ENCODE measurements around the gene P2RY6.

P2RY6 gene

DNA sequence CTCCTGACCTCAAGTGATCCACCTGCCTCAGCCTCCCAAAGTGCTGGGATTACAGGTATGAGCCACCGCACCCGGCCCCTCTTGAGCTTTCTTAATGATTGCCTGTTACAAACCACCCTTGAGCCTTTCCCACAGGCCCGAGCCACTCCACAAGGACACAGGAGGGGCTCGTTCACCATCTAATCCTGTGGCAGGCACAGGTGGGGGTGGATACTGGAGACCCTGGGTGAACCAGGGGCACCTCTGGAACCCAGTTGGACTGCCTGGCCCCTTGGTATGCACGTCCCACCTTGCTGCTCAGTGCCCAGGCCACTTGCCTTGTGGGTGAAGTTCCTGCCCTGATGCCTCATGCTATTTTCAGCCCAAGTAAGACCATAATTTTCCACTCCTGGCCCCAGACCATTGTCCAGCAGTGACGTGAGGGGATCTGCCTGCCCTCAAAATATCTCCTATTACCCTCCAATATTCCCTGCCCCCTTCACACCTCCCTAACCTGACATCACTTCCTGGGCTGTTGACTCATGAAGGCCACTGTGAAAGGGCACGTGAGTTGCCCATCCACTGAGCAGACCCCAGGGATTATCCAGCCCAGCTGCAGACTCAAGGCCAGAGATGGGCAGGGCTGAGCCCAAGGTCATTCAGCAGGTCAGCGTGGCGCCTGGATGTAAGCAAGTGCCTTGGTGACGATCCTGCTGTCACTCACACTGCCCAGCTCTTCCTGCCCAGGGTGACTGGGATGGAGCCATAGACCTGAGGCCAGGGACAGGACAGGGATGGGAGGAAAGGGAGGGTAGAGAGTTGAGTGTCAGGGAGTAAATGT is 34.5 kb upstream of the P2RY6 start:
- no peak for DNase-seq

DNA sequence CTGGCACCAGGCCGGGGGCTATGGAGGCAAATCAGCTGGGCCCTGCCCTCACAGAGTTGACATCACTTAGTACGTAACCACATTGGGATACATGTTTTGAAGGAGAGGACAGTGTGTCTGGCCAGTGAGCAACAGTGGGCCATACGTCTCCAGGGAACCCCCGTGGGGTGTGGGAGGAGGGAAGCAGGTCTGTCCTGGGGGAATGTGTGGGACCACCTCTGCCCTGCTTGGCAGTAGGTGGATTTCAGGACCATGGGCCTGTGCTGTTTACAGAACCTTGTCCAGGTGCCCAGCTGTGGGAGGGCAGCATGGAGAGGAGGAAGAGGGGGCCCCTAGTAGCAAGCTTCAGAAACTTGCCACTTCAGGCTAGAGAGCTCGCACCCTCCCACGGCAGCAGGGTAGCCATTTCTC is 33.0 kb upstream of the P2RY6 start:
- DNase-seq: no peak

DNA sequence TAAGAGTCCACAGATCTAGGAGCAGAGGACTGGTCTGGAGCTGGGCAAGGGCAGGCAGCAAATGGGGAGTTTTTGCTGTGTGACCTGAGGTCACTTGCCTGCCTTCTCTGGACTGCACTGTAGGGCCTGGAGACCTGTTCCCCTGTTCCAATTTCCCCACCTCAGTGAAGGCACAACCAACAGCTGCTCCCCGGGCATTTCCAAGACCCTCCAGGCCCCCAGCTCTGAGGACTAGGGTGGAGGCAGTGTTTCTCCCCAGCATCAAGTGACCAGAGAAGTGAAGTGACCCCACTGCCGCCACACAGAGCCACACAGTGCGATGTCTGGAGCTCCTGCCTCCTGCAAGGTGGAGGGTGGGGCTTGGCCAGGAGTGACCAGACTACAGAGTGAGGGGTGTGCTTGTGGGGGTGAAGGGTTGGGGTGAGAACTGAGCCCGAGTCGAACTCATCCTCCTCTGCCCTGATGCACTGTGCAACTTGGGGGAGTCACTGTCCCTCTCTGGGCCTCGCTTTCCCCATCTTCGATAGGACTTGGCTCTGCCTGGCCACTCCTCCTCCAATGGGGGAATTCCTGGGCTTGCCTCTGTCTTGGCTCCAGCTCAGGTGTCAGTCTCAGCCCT is 32.5 kb upstream of the P2RY6 start:
- no peak for DNase-seq

DNA sequence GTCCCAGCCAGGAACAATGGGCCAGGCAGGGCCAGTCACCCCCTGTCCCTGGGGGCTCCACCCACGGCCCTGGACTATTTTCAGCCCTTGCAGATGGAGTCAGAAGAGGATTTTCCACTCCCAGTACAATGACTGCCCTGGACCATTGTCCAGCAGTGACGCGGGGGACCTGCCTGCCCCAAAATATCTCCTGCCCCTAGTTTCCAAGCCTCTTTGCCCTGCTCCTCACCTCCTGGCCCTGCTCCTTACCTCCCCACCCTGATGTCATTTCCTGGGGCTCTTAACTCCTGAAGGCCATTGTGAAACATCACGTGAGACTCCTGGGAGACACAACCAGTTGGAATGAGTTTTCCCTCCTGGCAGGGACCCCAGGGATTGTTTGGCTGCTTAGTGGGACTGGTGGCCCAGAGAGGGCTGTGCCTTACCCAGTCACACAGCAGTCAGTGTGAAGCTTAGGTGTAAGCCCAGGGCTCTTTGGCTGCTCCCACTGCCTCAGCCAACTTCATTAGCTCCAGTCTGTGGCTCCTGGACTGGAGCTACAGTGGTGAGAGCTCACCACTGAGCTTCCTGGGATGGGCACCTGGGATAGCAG is 31.9 kb upstream of the P2RY6 start:
- DNase-seq: no peak

DNA sequence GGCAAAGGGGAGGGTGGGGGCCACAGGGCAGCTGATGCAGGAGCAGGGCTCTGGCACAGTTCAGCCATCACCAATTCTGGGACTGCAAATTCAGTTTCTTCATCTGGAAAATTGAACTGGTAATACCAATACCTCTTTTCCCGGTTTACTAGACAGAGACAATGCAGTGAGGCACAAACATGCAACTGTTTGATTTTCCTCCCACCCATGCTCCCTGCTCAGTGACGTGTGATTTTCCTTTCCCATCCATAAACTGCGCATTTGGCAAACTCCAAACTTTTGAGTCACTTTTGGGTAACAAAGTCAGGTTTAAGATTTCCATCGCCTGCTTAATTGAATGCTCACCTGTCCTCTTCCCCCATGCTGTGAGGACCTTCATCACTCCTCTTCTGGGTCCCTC is 30.8 kb upstream of the P2RY6 start:
- no peak for DNase-seq

DNA sequence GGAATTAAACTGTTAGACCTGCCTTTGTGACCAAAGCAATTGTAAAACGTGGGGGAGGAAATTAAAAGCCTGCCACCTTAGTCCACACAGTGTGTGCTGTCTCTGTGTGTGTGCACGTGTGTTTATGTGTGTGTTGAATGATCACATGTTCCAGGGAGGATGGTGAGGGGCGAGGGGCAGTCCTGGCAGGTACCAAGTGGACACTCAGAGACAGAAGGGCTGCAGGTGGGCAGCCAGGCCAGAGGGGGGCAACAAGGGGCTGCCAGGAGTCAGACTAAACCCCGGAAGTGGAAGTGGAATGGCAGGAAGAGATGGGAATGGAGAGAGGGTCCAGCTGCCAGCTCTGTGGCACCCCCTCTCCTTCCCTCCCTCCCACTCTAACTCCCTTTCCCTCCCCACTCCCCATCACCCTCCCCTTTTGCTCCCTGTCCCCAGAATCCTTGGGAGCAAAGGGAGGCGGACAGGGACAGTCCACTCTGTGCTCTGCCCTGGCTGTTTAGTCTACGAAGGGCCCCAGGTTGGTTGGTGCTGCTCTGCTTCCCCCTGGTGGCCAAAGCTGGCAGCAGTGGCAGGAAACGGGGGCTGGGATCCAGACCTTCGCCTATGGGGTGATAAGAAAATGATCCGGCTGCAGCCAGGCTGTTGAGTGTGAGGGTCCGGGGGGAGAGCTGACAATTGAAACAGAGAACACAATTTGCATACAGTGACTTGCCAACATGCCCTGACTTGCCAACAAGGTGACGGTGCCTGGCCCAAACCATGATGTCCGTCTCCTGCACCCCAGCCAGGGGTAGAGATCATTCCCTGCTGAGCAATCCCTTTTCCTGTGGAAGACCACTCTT is 29.7 kb upstream of the P2RY6 start:
- DNase-seq: peak; percentile 45 to 47

DNA sequence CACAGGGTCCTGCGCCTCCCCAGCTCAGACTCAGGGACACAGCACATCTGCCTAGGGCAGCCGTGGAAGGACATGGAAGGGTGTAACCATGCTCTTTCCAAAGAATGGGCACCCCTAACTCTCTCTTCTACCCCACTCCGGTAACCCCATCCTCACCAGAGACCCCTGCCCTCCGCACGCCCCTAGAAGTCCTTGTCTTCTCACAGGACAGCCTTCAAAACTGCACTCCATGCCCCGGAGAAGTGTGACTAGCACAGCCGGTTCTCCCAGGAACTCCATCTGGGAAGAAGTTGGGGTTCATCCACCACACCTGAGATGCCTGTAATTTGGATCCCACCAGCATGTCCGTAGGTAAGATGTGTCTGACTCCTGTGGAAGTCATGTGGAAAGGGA is 29.0 kb upstream of the P2RY6 start:
- DNase-seq: no peak

DNA sequence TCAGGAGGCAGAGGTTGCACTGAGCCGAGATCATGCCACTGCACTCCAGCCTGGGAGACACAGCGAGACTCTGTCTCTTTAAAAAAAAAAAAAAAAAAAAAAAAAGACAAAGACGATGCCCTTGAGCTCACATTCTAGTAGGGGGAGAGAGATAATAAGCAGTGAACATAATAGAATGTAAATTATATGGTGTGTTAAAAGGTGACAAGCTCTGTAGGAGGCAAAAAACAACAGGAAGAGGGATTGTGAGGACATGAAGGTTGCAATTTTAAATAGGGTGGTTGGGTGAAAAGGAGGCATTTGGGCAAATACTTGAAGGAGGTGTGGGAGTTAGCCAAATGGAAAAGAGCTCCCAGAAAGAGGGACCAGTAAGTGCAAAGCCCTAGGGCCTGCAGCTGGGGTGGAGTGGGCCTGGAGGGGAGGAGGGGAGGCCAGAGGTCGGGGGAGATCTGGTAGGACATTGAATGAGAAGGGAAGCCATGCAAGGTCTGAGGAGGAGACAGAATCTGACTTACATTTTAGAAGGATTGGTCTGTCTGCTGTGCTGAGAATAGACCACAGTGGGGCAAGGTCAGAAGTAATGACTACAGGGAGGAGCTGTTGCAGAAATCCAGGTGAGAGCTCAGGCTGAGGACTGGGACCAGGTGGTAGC is 27.4 kb upstream of the P2RY6 start:
- no peak for DNase-seq

DNA sequence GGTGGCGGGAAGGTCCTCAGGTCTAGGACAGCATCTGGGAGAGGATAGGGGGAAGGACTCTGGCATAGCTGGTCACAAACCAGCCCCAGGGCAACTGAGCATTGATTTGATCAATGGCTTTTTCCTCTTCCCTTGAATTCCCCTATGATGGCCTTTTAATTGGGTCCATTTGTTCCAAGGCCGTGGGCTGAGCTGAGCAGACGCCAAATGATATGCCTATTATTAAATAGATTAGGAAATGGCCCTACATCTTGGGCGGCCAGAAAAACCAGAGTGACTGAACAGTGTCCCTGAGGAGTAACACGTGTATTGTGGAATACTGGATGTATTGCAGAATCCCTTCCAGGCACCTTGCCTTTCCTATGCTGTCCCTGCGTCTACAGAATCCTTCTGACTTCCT is 26.7 kb upstream of the P2RY6 start:
- DNase-seq: no peak

DNA sequence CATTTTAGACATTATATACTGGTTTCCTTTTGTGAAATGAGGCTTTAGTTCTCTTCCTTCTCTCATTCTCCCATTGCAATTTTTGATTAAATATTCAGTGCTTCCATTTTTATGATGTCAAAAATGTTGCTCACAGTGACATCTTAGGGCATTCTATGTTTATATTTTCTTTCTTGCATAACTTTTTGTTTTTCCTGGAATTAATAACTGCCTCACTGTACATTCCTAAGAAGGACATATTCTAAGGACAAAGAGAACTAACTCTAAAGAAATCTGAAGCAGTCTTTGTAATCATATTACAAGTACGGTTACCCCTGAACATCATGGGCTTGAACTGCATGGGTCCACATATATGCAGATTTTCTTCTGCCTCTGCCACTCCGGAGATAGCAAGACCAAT is 25.8 kb upstream of the P2RY6 start:
- DNase-seq: no peak

DNA sequence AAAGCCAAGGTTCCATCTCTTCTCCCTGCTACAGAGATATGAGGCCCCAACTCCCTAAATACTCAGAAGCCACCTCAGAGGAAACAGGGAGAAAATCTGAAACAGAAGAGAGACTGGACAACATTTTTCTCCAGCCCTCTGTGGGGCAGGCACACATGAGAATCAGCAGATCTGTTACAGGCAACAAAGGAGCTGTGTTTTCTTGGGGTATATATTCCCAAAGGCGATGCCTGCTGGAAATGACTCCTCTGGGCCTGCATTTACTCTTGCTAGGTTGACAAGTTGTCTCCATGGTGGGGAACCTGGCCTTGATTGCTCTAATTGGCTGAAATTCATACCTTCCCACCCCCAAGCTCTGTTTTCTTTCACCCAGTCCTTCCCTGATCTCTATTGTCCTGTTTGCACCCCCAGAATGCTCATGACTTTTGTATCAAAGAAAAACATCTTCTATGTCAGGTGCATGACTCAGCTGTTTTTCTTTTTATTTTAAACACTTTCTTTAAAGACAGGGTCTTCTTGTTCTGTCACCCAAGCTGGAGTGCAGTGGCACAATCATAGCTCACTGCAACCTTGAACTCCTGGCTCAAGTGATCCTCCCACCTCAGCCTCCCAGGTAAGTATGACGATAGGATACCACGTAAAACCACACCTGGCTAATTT is 23.5 kb upstream of the P2RY6 start:
- no peak for DNase-seq

DNA sequence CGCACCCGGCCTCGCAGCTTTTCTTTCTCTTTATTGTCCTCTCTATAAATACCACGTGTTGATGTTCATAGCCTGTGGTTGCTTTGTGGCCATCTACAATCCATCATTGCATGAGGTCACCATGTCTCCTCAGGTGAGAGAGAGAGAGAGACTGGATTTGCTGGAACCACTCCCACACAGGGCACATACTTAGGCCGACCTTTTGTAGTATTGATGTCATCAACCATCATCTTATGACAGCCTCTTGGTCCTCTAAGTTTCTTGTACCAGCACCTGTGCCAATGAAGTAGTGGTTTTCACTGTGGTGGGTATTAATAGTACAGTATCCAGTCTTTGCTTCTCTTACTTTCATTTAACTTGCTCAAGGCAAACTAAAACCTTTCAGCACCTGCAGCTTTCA is 22.8 kb upstream of the P2RY6 start:
- no peak for DNase-seq

DNA sequence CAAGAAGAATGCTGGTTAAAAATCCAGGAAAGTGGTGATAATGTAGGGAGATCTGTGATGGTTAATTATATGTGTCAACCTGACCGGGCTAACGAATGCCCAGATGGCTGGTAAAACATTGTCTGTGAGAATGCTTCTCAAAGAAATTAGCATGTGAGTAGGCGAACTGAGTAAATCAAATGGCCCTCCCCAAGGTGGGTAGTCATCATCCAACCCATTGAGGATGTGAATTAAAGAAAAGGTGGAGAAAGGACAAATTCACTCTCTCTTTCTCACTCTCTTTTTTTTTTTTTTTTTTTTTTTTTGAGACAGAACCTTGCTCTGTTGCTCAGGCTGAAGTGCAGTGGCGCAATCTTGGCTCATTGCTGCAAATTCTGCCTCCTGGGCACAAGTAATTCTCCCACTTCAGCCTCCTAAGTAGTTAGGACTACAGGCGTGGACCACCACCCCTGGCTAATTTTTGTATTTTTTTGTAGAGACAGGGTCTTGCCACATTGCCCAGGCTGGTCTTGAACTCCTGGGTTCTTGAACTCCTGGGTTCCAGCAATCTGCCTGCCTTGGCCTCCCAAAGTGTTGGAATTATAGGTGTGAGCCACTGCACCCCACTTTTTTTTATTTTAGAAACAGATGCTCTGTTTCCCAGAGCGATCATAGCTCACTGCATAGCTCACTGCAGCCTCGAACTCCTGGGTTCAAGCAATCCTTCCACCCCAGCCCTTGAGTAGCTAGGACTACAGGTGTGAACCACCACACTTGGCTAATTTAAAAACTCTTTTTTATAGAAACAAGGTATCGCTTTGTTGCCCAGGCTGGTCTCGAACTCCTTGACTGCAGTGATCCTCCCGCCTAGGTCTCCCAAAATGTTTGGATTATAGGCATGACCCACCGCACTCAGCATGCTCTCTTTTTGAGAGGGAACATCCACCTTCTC is 22.0 kb upstream of the P2RY6 start:
- DNase-seq: no peak

DNA sequence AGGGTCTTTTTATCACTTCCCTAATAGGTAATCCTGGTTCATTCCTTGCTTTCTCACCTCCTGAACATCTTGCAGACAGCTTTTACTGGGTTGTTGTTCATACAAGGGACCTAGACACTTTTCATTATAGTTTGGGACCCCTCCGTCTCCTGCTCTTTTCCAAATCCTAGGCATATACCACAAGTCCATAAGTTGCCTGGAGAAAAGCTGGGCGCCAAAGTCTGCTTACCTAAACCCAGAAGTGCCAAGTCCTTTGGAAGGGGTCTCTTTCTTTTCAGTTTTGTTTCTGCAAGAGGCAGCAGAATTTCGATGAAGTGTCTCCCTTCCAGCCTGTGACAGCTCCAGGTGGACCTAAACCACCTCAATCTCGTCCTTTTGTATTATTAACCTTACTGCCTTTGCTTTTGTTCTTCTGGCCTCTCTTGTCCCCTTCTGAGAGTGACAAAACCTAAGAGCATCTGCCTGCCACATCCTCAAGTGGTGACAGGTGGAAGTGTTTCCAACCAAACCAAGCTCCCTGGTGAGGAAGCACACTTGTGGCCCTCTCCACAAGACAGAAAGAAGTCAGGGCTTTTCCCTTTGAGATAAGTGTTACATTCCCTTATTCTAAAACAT is 19.5 kb upstream of the P2RY6 start:
- DNase-seq: no peak

DNA sequence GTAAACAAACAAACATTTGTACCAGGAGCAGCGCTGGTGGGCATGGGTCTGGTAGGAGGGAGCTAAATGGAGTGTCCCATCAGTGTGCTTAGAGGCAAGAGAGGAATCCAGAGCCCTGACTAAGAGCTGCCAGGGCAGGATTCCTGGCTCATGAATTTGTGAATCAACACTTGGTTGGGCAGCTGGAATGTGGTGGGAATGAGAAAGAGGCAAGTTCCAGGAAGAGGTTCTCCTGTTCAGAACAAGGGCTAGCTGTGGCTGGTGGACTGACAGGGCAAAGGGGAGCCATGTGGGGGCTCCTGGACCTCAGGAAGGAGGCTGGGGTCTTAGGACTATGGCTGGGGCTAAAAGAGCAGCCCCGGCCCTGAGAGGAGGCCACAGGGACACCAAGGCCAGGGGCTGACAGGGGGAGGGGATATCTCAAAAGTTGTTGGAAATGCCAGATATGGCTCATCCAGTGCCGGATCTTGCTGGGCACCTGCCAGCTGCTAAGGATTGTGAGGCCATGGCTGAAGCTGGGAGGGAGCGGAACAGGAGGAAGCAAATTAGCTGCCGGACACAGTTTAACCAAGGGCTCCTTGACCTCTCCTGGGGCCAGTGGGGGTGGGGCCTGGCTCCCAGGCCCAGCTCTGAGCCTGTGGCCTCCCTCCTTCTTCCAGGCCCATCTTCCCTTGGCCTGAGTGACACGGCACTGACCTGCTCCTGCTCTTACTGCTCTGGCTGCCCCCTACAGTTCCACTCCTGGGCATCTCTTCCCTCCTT is 14.6 kb upstream of the P2RY6 start:
- DNase-seq: no peak

DNA sequence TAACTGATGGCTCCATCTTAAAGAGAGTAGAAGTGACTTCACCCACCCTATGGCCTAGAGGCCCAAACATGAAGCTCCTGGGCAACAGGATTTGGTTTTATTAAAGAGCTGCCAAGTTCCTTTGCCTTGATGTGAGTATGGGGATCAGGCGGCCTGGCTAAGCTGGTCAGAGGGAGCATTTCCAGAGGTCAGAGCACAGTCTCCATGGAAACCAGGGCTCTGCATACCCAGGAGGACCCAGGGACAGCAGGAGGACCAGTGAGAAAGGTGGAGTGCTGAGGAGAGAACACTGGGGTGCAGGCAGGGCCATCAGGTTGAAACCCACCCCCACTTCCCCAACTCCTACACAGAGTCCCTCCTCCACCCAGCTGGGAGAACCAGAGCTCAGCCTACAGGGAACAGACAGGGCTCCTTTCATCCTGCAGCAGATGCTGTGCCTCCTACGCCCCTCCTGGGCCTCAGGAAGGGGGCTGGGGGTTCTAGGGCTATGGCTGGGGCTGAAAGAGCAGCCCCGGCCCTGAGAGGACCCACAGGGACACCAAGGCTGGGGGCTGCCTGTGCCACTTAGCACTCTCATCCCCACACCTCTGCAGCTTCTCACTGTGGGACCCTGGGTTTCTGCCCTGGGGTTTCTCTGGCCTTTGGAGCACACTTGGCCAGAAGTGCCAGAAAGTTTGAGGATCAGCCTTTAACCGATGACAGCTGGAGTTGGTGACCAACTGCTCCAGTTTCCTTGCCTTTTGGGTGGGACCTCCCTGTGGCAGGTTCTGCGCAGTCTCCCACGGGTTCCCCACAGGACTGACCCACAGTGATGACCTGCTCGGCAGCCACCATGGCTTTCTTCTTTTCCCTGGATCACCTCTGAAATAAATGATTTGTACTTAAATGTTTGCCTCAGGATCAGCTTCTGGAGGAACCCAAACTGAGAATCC is 13.8 kb upstream of the P2RY6 start:
- no peak for DNase-seq

DNA sequence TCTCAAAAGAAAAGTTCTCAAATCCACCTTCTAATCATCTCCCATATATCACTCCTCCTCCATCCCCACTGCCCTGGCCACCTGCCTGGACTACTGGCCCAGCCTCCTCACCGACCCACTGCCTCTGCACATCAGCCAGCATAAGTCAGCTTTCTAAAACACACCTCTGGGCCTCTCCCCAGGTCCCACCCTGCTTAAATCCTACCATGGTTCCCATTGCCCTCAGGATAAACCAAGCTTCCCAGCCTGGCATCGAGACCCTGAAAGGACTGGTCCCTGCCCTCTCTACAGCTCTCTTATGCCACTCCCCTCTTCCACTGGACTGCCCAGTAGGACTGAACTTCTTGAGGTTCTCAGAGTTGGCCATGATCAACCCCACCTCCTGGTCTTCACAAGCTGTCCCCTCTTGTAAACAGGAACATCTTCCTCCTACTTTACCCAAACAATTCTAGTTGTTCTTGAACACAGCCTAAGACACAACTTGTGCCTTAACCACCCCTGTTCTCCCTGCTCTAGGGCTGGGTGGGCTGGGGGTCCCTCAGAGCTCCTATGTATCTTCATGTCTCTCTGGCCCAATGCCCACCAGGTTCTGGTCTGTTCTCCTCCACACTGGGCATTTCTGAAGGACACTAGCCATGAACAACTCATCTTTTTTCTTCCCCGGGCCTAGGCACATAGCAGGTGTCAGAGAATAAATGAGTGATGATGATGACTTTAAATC is 12.6 kb upstream of the P2RY6 start:
- DNase-seq: no peak

DNA sequence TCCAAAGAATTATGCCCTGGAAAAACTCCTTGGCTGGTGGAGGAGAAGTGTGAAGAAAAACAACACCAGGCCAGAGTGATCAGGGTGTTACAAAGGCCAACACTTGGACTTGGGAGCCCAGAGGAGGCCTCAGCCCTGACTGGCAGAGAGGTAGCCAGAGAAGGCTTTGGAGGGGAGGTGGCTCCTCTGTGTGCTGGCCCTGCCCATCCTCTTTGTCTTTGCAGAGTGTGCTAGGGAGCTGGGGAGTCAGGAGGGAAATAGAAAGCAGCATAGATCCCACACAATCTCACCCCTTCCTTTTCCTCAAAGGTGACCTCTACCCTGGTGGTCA is 12.0 kb upstream of the P2RY6 start:
- no peak for DNase-seq

Measured in hippocampal formation (tissue), 2 donors.